Activated T-helper 9 cell treated with anti-CD3 and anti-CD28 coated beads, Interleukin-2, amount 50 U/mL, for 16 hours (primary cell): ENCODE data around the gene UCP3.
A peak's percentile ranks its signal among the peaks of the same experiment; 100 is the strongest.

ENCODE experiments used
- DNase-seq: peaks from one replicate; pipeline ENCODE4 v3.0.0-alpha.2; 2020; ENCODE audit warnings: low read depth

The UCP3 gene

GRCh38 chr11:74008373-74009229 is at the start of gene UCP3:
Gene UCP3, minus strand, starts transcription at chr11:74009085. Its CDS starts 2,043 bp downstream, at chr11:74007042.
- no peak for DNase-seq

DNA sequence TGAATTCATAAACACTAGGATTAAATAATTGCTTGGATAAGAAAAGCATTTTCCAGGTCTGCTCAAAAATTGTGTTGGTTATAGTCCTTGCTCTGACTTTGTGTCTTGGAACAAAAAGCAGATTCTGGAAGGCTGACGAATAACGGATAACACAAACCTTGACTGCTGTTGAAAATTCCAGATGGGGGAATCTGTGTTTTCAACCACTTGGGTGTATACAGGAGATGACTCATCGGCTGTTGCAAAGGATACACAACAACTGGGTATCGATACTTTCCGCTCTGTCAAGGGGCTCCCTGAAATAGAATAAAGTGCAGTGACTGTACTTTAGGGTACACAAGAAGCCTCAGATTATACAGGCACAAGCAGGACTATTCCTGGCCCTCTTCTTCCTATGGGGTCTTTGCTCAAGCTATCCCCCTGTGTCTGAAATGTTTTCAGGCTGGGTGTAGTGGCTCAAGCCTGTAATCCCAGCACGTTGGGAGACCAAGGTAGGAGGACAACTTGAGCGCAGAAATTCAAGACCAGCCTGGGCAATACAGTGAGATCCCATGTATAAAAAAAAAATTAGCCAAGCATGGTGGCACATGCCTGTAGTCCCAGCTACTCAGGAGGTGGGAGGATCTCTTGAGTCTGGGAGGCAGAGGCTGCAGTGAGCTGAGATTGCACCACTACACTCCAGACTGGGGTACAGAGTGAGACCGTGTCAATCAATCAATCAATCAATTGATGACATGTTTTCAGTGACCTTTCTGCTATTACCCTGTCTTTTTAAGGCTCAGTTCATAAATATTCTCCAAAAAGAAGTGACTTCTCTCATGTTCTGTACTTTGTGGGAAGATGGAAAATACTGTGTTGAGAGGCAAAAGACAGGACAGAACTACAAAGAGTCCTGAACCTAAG is 48.6 kb upstream of the UCP3 start:
- DNase-seq = no peak

DNA sequence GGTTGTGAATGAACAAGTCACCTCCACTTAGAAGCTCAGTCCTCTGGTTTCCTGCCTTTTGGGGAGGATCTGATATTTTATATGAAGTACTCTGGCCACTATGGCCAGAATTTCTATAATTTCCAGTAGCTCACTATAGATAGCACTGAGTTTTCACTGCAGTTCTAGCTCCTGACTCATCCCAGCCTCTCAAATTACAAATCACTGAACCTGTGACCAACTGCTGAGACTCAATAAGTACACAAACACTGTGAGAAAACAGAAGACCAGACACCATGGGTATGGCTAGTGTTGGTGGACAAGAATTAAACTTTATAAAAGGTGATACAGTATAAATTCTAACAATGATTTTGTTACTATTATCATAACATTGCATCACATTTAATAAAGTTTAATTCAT is 47.1 kb upstream of the UCP3 start:
- no peak for DNase-seq

- no peak for DNase-seq
Observed at GRCh38 chr11:74050465-74050864, 41.6 kb upstream of the UCP3 start.

DNA sequence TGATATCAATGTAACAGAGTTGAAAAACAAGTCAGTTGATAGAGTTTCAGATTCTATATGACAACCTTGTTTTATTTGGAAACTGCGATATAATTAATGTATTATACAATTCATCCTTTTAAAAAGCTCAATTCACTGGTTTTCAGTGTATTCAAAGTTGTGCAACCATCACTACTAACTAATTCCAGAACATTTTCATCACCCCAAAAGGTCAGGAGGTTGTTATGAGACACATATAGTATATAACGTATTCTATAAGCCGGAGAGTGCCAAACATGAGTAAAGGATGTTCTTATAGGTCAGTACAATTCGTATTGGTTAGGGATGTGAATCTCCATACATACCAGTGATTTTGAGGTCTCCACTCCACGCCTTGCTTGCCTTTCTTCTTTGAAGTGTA is 40.1 kb upstream of the UCP3 start:
- DNase-seq = no peak

DNA sequence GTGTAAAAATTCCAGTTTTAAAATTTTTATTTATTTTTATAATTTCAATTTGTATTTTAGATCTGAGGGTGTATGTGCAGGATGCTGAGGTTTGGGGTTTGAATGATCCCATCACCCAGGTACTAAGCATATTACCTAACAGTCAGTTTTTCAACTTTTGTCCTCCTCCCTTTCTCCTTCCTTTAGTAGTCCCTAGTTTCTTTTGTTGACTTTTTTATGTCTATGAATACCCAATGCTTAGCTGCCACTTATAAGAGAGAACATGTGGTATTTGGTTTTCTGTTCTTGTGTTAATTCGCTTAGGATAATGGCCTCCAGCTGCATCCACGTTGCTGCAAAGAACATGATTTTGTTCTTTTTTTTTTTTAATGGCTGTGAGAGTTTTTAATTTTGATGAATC is 35.7 kb upstream of the UCP3 start:
- DNase-seq = no peak

DNA sequence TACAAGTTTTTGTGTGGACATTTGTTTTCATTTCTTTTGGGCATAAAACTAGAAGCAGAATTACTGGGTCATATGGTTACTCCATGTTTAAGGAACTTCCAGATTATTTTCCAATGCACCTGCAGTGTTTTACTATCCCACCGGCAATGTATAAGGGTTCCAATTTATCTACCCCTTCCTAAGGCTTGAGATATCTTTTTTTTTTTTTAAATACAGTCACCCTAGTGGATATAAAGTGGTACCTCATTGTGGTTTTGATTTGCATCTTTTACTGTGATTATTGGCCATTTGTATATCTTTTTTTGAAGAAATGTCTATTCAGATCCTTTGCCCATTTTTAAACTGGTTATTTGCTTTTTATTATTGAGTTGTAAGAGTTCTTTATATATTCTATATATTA is 34.6 kb upstream of the UCP3 start:
- DNase-seq = no peak

- DNase-seq = no peak
Observed at GRCh38 chr11:74037309-74037708, 28.4 kb upstream of the UCP3 start.

DNA sequence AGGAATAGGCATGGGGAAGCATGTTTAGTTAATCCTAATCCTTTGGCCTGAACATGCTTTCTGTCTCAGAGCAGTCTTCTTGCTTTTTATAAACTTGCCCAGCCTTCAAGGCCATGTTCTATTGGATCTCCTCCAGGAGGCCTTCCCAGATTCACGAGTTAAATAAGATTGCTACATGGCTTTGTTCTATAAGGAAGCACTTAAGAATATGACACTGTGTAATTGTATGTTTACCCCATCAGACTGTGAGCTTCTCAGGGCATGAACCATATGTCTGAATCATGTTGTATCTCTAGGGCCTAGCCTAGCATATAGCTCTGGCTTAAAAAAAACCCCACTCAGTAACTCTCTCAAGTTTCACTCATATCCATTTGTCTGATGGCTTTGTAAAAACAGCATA is 26.4 kb upstream of the UCP3 start:
- no peak for DNase-seq

GRCh38 chr11:74033046-74033445 is 24.2 kb upstream of the UCP3 start:
- DNase-seq = no peak

DNA sequence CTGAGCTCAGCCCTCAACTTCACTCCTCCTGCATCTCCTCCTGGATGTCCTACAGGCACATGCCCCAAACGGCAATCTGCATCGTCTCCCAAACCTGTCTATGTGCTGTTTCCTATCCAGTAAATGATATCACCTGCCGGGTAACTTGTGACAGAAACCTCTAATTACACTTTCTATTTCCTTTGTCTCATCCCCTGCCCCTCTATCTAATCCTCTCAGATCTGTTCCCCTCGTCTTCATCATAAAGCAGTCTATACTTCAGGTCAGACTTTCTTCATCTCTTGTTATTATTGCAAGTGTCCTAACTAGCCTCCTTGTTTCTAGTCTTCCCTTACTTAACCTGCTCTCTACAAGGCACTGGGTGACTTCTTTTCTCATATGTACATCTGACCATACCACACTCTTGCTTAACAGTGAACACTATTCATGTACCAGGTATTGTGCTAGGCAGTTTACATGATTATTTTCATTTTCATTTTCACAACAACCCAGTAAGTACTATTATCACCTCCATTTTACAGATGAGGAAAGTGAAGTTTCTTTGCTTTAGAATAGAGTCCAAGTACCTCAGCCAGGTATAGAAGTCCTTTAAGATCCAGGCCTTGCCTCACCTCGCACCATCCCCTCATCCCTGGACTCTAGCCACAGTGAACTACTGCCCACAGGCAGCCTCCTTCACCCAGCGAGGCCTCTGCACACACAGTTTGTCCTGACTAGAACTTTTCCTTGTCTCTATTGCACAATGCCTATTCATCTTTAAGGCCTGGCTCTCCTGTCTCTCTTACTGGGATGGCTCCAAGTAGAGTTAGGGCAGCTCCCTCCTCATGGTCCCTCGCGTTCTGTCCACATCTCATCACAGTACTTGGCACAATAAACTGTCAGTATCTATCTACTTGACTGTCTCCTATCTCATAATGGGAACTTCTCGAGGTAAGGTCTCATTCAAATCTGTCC is 22.1 kb upstream of the UCP3 start:
- no peak for DNase-seq

GRCh38 chr11:74025467-74026166 is 16.7 kb upstream of the UCP3 start:
- DNase-seq = no peak

- no peak for DNase-seq
Observed at GRCh38 chr11:74024261-74025029, 15.6 kb upstream of the UCP3 start.

- DNase-seq = no peak
Observed at GRCh38 chr11:74023276-74023675, 14.4 kb upstream of the UCP3 start.

GRCh38 chr11:74022546-74022945 is 13.7 kb upstream of the UCP3 start:
- no peak for DNase-seq

DNA sequence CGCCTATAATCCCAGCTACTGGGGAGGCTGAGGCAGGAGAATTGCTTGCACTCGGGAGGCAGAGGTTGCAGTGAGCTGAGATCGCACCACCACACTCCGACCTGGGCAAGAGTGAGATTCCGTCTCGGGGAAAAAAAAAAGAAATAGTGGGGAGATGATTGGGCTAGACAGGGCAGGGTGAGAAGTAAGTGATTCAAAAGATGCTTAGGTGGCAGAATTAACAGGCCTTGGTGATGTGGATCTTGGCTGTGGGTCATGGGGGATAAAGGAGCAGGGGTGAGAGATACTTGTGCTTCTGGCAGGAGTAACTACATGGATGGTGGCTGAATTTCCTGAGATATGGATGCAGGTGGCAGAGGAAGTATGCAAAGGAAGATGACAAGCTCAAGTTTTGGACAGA is 13.1 kb upstream of the UCP3 start:
- no peak for DNase-seq

- DNase-seq = no peak
Observed at GRCh38 chr11:74020539-74020938, 11.7 kb upstream of the UCP3 start.

- DNase-seq = peak; percentile 59
Observed at GRCh38 chr11:74019860-74020259, 11.0 kb upstream of the UCP3 start.

- DNase-seq = no peak
Observed at GRCh38 chr11:74019104-74019738, 10.3 kb upstream of the UCP3 start.
